Astrocyte of the spinal cord (primary cell): ENCODE measurements around the gene SLC36A1.
A peak's percentile ranks its signal among the peaks of the same experiment; 100 is the strongest.

Experiments used
- DNase-seq: peaks from one replicate; pipeline ENCODE4 v3.0.0; 2011; ENCODE audit warnings: low read depth, low spot score
- H3K4me3 ChIP-seq: 2 replicates; pipeline ENCODE4 v1.5.1; 2011; ENCODE audit warnings: low read depth, mild to moderate bottlenecking, low read length, moderate library complexity
- in situ Hi-C: cut with HindIII; loops from 2 replicates; pipeline ENCODE4 v1.10.0; 2017; ENCODE audit warnings: low sequenced_read_pairs
- TF ChIP-seq, protein P1 (sequence below): IDR thresholded peaks from 2 replicates; pipeline ENCODE4 v1.5.1; 2012; ENCODE audit warnings: low read depth, mild to moderate bottlenecking, low read length, inconsistent platforms

SLC36A1 gene

DNA sequence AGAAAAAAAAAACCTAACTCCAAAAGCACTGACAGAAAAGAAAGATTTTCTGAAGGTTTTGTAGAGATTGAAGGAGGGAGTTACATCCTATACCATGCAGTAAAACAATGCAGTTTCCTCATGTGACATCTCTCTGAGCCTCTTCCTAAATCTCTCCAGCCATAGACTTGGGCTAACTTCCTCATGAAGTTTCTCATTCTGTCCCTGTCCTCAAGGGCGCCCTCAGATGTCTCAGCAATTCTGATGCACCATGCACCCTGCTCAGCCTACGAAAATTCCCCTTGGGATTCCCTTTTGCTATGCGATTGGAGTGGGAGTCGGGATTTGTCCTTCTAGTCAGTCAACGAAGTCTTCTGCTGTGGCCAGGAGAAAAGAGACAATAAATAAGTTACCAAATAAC lies 74.8 kb downstream of the SLC36A1 start:
- no peak for DNase-seq
- no peak overlapping the region for H3K4me3 ChIP-seq
- TF ChIP-seq, protein P1, sequence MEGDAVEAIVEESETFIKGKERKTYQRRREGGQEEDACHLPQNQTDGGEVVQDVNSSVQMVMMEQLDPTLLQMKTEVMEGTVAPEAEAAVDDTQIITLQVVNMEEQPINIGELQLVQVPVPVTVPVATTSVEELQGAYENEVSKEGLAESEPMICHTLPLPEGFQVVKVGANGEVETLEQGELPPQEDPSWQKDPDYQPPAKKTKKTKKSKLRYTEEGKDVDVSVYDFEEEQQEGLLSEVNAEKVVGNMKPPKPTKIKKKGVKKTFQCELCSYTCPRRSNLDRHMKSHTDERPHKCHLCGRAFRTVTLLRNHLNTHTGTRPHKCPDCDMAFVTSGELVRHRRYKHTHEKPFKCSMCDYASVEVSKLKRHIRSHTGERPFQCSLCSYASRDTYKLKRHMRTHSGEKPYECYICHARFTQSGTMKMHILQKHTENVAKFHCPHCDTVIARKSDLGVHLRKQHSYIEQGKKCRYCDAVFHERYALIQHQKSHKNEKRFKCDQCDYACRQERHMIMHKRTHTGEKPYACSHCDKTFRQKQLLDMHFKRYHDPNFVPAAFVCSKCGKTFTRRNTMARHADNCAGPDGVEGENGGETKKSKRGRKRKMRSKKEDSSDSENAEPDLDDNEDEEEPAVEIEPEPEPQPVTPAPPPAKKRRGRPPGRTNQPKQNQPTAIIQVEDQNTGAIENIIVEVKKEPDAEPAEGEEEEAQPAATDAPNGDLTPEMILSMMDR = no peak
- in situ Hi-C loops = no loop called here

DNA sequence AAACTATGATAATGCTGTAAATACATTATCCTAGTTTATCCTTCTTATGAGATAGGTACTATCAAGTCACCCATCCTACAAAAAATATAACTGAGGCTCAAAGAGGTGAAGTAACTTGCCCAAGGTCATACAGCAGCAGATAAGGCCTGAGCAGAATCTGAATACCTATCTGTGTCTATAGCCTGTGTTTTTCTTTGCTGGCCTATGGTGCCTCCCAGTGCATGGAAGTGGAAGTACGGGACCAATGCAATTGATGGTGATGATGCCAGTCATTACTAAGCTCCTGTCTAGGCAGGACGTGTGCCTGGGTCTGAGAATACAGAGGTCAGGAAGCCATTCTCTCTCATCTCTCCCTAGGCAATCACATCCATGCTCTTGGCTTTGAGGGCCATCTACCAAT lies 75.9 kb downstream of the SLC36A1 start:
- TF ChIP-seq, protein P1 = peak; percentile 65
- in situ Hi-C loops = no loop called here
- DNase-seq = peak; percentile 27
- H3K4me3 ChIP-seq = no peak overlapping the region

DNA sequence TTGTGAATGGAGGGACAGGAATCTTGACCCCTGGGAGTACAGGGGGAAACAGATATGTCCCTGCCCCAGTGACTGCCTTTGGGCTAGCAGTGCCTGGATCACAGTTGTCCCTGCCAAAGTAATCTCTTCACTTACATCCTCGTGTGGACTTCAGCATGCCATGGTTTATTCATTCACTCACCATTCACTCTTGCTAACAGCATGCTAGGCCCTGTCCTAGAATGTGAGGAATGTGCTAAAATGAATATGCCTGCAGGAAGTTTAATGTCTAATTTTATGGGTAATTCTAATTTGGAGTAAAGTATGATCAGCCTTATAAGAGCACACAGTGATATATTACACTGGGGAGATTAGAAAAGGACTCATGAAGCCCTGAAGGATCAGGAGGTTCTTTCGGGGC lies 80.8 kb downstream of the SLC36A1 start:
- in situ Hi-C loops = no loop called here
- H3K4me3 ChIP-seq = no peak overlapping the region
- no peak for DNase-seq
- TF ChIP-seq, protein P1 = no peak

DNA sequence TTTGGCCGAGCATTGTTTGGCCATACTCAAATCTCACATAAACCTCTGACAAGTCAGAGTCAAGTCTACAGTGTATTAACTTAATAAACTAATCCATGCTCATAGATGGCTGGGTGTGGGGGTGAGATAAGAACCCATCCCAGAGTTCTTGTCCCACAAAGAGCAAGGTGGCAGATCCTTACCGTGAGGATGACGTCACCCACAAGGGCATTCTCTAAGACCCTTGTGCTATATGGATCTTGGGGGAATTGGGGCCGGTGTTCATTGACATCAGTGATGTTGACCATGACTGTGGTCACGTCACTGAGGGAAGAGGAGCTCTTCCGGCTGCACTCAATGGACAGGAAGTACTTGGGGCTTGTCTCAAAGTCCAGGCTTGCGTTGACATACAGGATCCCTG lies 81.6 kb downstream of the SLC36A1 start:
- no peak for DNase-seq
- TF ChIP-seq, protein P1 = no peak
- H3K4me3 ChIP-seq = no peak overlapping the region
- in situ Hi-C loops = no loop called here

DNA sequence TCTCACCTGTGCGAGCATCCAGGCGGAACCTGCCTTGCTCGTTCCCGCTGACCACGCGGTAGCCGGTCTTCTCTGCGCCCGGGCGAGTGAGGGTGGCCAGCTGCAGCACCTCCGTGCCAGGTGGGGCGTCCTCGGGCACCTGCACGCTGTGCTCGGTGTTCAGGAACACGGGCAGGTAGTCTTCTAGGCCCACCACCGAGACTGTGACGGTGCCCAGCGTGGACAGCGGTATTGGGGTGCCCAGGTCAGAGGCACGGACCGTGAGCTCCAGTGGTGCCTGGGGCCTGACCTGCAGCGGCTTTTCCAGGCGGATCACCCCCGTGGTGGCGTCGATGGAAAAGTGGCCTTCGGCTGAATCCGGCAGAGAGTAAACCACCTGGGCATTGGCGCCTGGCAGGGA lies 84.2 kb downstream of the SLC36A1 start:
- no peak for DNase-seq
- H3K4me3 ChIP-seq = no peak overlapping the region
- in situ Hi-C loops = no loop called here
- TF ChIP-seq, protein P1 = no peak

DNA sequence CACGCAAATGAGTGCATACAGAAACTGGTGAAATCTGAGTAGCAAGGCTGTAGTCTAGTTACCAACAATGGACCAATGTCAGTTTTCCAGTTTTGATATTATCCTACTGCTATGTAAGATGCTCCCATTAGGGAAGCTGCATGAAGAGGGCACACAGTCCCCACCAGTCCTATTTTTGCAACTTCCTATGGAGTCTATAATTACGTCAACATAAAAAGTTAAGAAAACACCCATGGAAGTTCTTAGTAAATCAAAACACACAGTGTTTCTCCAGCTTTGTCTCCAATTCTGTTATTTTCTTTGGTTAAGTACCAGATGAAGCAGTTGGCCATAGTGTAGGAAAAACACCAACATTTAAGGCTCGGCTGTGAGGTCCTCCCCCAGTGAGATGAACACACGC lies 85.0 kb downstream of the SLC36A1 start:
- in situ Hi-C loops = no loop called here
- TF ChIP-seq, protein P1 = no peak
- no peak overlapping the region for H3K4me3 ChIP-seq
- peak; percentile 2 for DNase-seq

DNA sequence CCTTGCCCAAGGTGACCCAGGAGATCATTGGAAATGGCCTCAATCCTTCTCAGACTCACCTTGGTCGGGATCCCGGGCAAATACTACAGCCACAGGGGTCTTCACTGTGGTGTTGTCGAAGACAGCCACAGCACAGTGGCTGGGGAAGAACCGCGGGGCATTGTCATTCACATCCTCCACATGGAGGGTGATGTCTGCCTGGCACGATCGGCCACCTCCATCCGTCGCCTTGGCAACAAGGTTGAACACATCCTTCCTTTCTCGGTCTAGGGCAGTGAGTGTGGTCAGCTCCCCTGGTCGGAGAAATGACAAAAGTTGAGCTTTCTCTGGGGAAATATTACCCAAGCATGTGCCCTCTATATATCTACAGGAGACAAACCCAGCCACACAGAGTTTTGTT lies 86.9 kb downstream of the SLC36A1 start:
- TF ChIP-seq, protein P1 = no peak
- no peak overlapping the region for H3K4me3 ChIP-seq
- no peak for DNase-seq
- in situ Hi-C loops = no loop called here
